Measurements from ENCODE around the gene DAAM1.

Gene DAAM1

DNA sequence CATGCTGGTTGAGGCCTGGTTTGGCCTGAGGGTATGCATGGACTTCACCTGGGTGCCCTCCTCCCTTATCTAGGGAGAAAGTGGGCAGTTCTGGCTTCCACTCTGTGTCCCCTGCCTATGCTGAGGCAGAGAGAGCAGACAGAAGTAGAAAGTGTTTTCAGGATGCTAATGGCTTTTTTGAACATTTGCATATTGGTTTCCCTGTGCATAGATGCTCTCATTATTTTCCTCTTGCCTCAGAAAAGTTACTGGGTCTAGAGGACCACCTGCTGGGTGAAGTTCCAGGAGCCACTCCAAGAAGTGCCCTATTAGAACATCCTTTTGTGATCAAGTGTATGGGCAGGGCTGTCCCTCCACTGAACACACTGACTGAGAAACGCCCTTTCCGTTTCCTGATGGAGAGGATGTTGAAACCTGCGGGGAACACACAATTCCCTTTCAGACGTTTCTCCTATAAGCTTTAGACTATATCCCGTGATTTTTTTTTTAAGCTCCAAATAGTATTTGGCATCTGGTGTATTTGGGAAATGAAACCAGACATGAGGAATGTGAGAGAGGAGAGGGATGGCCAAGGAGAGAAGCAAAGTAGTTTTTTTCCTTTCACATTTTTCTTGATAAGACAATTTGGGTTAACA is 66.6 kb downstream of the DAAM1 start:
- no peak for DNase-seq (ENCODE audit: low read depth, low spot score)

GRCh38 chr14:59256331-59256730 is 67.9 kb downstream of the DAAM1 start:
- DNase-seq (ENCODE audit: low read depth, low spot score), result no peak

GRCh38 chr14:59261334-59261733 is 72.9 kb downstream of the DAAM1 start:
- no peak for DNase-seq (ENCODE audit: low read depth, low spot score)

DNA sequence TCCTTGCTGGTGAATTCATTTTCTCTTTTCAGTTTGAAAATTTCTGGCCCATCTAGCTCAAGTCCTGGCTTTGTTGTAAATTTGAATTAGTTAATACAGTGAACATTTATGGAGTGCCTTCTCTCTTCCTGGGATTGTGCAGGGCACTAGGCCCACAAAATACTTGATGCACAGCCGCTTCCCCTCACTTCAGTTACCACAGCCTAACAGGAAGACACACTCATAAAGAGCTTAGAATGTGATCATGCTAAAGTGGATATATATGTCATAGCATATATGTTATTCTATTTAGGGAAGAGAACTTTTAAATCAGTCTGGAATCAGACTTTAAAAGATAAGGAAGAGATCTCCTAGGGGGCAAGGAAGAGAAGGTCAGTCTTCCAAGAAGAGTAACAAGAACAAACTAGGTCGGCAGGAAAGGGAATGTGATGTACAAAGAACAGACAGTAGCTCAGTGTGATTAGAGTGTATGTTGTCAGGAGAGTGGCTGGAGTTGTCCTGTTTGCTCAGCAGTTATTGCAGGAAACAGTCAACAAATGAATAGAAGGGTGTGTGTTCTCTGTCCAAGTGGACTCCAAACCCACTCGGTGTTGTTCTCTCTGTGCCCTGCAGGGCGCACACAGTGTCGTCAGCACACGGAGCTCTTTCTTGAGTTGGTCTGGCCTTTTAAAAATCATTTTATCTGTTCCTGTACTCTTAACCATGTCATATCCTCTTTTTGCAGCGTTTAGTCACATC is 74.4 kb downstream of the DAAM1 start:
- DNase-seq (ENCODE audit: low read depth, low spot score), result no peak

DNA sequence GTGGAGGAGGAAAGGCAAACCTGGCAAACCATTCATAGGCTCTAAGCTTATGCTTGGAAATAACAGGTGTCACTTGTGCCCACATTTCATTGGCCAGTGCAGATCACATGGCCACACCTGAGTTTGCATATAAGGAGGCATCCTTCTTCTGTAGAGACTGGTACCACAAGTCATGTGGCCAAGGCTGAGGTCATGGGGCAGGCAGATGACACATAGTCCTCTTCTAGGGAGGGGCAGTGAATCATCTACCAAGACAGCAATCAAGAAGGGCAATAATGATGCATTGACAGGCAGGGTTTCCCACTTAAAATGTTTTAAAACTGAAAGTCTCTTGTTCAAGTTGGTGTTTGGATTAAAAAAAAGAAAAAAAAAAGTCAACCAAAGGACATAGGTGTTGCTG is 77.3 kb downstream of the DAAM1 start:
- DNase-seq (ENCODE audit: low read depth, low spot score), result no peak

- DNase-seq (ENCODE audit: low read depth, low spot score), result no peak
Observed at GRCh38 chr14:59267046-59267445, 78.6 kb downstream of the DAAM1 start.

DNA sequence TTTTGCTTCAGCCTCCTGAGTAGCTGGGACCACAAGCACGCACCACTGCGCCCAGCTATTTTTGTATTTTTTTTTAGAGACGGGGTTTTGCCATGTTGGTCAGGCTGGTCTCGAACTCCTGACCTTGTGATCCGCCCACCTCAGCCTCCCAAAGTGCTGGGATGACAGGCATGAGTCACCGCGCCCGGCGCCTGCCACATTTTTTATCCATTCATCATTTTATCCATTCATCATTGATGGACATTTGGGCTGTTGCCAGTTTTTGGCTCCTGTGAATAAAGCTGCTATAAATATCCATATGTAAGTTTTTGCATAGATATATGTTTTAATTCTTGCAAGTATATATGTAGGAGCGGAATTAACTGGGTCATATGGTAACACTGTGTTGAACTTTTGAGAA is 79.5 kb downstream of the DAAM1 start:
- no peak for DNase-seq (ENCODE audit: low read depth, low spot score)

DNA sequence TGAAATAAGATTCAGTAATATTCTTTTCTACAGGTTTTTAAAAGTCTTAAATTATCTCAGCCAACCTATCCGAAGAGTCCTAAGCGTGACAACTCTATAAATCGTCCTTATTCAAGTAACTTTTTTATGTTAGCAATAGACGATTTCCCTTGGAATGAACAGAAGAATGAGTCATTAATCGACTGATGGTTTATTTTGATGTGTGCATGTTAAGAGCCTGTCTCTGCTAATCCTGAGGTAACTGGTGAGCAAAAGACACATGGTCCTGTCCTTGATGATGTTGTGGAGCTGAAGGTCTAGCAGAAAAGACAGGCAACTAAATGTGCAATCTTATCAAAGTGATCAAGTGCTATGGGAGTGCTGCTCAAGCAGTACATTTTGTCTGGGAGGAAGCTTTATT is 80.4 kb downstream of the DAAM1 start:
- no peak for DNase-seq (ENCODE audit: low read depth, low spot score)

DNA sequence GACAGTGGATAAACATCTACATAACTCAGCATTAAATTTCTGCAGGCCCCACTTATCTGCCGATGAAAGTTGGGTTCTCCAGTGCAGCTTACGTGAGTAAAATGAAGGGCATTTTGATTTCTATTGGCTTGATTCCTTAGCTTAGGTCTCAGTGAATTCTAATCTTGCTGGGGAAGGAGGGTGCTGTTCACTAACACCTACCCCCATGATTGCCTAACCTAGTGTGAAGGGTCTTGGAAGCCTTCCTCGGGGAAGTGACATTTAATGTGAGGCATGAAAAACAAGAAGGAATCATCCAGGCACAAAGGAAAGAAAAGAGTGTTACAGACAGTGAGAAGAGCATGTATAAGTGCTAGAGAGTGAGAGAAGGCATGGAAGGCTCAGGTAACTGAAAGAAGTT is 81.0 kb downstream of the DAAM1 start:
- DNase-seq (ENCODE audit: low read depth, low spot score), result no peak

- DNase-seq (ENCODE audit: low read depth, low spot score), result no peak
Observed at GRCh38 chr14:59271256-59271655, 82.8 kb downstream of the DAAM1 start.

DNA sequence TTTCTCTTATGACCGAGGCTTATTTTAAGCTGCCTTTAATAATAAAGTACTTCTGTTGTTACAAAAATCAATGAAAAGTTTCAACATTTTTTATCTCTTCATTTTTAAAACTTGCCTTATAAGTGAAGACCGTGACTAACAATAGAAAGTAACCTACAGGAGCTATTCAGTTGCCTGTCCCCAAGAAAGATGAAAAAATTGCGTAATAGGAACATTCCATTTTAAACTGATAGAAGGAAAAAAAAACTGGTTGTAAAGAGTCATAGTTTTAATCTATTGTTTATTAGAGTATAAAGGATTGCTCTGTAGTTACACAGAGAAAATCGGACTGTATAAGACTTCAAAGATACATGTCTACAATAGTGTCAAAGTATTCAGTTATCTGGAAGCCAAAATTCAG is 83.3 kb downstream of the DAAM1 start:
- DNase-seq (ENCODE audit: low read depth, low spot score), result no peak

- no peak for DNase-seq (ENCODE audit: low read depth, low spot score)
Observed at GRCh38 chr14:59272633-59273032, 84.2 kb downstream of the DAAM1 start.

GRCh38 chr14:59273737-59274136 is 85.3 kb downstream of the DAAM1 start:
- DNase-seq (ENCODE audit: low read depth, low spot score), result no peak

DNA sequence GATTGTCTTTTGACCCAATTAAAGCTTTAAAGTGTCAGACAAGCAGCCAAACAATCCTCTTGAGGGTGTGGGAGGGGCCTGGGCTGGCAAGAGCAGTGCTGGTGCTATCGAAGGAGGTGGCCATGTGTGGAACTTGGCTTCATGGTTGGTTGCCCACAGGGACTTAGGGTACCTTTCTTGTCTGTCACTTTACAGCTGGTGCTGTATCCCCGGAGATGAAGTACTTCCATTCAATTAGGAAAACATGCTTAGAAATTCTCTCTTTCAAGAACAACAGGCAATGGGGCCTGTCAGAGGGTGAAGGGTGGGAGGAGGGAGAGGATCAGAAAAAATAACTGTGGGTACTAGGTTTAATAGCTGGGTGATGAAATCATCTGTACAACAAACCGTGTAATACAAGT is 86.5 kb downstream of the DAAM1 start:
- DNase-seq (ENCODE audit: low read depth, low spot score), result no peak

DNA sequence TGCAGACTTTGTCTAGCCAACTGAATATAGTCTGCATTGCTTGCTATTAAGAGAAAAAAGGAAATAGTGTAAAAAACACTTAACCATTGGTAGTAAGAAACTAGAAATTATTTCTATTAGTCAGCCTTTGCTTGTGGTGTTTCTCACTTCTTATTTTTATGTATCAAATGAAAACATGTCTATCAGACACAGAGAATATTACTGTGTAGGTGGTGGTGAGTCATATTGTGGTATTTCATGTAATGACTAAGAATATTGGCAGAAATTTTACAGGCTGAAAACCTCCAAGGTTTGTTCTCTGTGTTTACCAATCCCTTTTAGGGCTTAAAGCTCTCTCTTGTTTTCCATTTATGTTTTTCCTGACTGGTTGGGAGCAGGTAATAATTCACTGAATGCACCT is 87.2 kb downstream of the DAAM1 start:
- DNase-seq (ENCODE audit: low read depth, low spot score), result peak; percentile 36

GRCh38 chr14:59276235-59276634 is 87.8 kb downstream of the DAAM1 start:
- DNase-seq (ENCODE audit: low read depth, low spot score), result no peak

DNA sequence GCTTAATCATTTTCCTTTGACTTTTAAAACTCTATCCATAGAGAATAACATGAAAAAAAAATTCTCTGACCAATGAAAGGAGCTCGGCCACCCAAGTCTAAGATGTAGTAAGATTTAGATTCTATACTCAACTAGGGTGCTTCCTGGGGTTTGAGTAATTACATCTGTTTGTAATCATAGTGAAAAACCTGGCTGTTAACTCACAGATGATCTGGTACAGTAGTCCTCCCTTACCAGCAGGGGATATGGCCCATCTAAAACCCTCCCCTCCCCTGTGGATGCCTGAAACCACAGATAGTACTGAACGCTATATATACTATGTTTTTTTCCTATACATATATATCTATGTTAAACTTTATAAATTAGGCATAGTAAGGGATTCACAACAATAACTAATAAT is 89.2 kb downstream of the DAAM1 start:
- peak; percentile 24 for DNase-seq (ENCODE audit: low read depth, low spot score)

- peak; percentile 22 for DNase-seq (ENCODE audit: low read depth, low spot score)
Observed at GRCh38 chr14:59278111-59278510, 89.6 kb downstream of the DAAM1 start.

DNA sequence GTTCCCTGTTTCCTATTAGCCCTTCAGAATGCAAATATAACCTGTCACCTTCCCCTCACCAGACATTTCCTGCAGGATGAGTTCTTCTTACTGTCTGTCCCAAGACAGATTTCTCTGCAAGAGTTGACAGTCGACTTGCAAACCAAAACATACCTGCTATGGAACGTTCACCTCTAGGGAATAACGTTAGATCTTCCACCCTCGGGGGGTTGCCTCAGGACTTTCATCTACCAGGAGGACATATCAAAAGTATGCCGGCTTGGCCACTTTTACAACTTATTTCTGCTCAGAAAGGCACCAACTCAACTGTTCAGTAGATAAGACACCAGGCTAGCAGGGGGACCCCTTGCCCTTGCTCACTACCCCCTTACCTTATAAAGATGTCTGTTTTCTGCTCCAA is 92.5 kb downstream of the DAAM1 start:
- no peak for DNase-seq (ENCODE audit: low read depth, low spot score)

DNA sequence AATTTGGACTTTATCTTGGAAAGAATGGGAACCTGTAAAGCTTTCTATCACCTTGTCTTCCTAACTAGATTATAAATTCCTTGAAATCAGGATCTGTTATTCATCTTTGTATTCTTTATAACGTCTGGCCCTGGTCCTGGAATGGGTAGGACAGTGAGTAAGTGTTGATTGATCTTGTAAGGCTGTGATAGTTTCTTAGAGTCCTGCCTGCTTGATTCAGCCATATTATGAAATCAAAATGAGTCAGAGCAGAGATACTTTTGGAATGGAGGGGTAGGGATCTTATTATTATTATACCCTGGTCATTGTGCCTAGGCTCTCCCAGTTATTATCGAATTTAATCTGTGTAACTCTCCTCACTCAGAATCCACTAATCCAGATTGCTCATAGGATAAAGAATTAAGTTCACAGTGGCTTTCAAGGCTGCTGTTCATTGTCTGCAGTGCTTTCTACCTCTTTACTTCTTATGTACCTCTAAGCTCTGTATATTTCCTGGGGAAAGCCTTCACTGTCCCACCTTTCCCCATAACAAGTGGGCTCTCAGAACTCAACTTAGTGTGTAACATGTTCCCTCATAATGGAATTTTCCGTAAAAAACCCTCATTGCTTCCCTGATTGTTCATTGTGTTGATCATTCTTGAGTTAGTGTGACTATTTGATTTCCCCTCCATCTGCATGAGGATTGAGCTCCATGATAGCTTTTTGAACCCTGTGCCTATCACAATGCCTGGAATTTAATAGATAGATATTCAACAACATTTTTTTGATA is 93.3 kb downstream of the DAAM1 start:
- no peak for DNase-seq (ENCODE audit: low read depth, low spot score)

- DNase-seq (ENCODE audit: low read depth, low spot score), result no peak
Observed at GRCh38 chr14:59282378-59282765, 93.9 kb downstream of the DAAM1 start.

GRCh38 chr14:59283361-59283760 is 94.9 kb downstream of the DAAM1 start:
- no peak for DNase-seq (ENCODE audit: low read depth, low spot score)

GRCh38 chr14:59284059-59284458 is 95.6 kb downstream of the DAAM1 start:
- DNase-seq (ENCODE audit: low read depth, low spot score), result no peak
